ENCODE data around the gene GPR160.

GPR160 gene

GRCh38 chr3:170027233-170028102 is 10.3 kb upstream of the GPR160 start:
- DNase-seq (ENCODE audit: low read depth in 2 of 2): no peak

- no peak for DNase-seq (ENCODE audit: low read depth in 2 of 2)
Observed at GRCh38 chr3:170033489-170033888, 4.3 kb upstream of the GPR160 start.

DNA sequence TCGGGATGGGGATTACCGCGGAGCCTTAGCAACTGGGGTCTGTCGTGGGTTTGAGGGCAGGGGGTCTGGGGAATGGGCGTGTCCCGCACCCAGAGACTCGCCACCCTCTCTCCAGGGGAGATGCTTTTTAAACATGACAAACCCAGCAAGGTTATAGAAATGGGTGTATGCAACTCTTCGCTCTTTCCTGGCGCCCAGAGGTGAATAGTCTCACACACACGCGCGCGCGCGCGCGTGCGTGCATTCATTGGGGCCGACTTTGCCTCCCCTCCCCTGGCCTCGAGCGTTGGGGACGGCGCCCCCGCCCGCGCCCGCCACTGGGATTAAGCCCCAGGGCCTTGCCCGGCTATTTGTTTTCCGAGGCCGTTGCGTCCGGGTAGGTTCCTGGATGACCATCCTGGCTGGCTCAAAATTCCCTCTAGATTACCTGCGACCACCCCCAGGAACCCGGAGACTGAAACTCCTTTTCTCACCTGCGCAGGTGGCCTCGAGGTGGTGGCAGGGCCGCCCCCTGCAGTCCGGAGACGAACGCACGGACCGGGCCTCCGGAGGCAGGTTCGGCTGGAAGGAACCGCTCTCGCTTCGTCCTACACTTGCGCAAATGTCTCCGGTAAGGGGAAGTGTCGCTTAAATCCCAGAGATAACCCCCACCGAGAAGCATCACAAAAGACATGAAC is 777 bp downstream of the GPR160 start:
- DNase-seq (ENCODE audit: low read depth in 2 of 2): no peak

DNA sequence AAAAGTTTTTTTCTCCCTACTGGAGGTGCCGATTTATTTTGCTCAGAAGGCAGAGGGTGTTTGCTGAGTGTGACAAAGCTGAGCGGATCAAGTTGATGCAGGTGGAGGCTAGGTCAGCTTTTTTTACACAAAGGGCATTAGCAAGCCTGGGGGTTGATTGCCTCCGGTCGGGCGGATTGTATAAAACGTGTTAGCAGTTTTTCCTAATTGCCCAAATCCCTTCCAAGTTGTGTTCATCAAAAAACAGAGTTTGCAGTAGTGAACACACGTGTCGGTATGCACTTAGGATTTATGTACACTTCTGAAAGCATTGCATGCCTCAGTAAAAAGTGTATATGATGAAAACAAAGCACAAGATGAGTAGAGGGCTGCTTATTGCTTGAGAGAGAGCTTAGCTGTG is 2.6 kb downstream of the GPR160 start:
- no peak for DNase-seq (ENCODE audit: low read depth in 2 of 2)

GRCh38 chr3:170043506-170043905 is 5.7 kb downstream of the GPR160 start:
- no peak for DNase-seq (ENCODE audit: low read depth in 2 of 2)

GRCh38 chr3:170044271-170044670 is 6.5 kb downstream of the GPR160 start:
- DNase-seq (ENCODE audit: low read depth in 2 of 2): no peak

GRCh38 chr3:170044795-170045244 is 7.0 kb downstream of the GPR160 start:
- DNase-seq (ENCODE audit: low read depth in 2 of 2): no peak

GRCh38 chr3:170046269-170047132 is 8.7 kb downstream of the GPR160 start:
- DNase-seq (ENCODE audit: low read depth in 2 of 2): no peak

GRCh38 chr3:170047133-170047404 is 9.3 kb downstream of the GPR160 start:
- no peak for DNase-seq (ENCODE audit: low read depth in 2 of 2)

DNA sequence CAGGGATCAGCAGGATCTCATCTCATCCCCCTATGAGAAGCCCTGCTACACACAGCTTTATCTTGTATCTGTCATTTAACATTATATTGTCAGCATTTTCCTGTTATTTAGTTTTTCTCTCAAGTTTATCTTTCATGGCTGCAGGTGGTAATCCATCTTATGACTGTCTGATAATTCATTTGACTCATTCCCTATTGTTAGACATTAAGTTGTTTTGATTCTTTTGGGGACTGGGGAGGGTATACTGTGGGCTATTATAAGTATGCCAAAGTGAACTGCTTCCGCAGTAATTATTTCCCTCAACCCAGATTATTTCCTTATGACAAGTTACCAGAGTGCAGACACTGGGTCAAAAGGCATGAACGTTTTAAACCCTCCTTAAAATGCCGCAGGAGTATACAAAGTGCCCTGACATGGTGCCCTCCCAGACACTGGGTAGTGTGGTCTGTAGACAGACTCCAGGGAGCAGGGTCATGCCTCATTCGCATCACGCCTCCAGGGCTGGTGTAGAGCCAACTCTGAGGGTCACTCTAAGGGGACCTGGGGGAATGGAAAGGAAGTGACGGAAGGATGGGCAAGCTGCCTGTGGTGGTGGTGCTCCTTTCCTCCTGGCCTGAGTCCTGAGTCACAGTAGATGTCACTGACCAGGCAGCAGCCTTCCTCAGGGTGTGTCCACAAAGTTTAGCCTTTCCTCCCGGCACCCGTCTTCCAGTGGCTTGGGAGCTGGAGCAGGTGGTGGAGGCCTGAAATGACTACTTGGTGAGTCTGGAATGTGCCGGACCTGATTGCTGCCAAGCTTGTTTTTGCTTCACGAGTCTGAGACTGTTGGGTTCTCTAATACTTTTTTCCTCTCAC is 11.6 kb downstream of the GPR160 start:
- DNase-seq (ENCODE audit: low read depth in 2 of 2): no peak

DNA sequence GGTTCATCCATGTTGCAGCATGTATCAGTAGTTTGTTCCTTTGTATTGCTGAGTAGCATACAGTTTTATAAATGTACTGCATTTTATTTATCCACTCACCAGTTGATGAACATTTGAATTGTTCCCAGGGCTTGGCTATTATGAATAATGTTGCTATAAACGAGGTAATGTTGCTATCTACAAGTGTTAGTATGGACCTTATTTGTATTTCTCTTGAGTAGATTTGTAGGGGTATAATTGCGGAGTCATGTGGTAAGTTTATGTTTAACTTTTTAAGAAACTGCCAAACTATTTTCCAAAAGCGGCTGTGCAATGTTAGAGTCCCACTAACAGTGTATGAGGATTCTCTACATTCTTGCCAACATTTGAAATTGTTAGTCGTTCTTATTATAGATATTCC is 13.0 kb downstream of the GPR160 start:
- no peak for DNase-seq (ENCODE audit: low read depth in 2 of 2)

DNA sequence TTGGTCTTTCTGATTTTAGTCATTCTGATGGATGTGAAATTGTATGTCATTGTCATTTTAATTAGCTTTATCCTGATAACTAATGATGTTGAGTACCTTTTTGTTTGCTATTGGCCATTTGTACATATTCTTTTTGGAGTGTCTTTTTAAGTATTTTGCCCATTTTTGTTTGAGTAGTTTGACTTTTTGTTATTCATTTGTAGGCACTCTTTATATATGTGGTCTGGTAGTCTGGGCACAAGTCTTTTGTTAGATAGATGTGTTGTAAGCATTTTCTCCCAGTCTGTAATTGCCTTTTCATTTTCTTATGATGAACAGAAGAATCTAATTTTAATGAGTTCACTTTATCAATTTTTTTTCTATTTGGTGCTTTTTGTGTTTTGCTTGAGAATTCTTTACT is 14.6 kb downstream of the GPR160 start:
- no peak for DNase-seq (ENCODE audit: low read depth in 2 of 2)

GRCh38 chr3:170054204-170054603 is 16.4 kb downstream of the GPR160 start:
- no peak for DNase-seq (ENCODE audit: low read depth in 2 of 2)

- no peak for DNase-seq (ENCODE audit: low read depth in 2 of 2)
Observed at GRCh38 chr3:170055209-170055608, 17.4 kb downstream of the GPR160 start.

- no peak for DNase-seq (ENCODE audit: low read depth in 2 of 2)
Observed at GRCh38 chr3:170056710-170057454, 19.1 kb downstream of the GPR160 start.

GRCh38 chr3:170057550-170057949 is 19.8 kb downstream of the GPR160 start:
- DNase-seq (ENCODE audit: low read depth in 2 of 2): no peak

- no peak for DNase-seq (ENCODE audit: low read depth in 2 of 2)
Observed at GRCh38 chr3:170058127-170058526, 20.3 kb downstream of the GPR160 start.

DNA sequence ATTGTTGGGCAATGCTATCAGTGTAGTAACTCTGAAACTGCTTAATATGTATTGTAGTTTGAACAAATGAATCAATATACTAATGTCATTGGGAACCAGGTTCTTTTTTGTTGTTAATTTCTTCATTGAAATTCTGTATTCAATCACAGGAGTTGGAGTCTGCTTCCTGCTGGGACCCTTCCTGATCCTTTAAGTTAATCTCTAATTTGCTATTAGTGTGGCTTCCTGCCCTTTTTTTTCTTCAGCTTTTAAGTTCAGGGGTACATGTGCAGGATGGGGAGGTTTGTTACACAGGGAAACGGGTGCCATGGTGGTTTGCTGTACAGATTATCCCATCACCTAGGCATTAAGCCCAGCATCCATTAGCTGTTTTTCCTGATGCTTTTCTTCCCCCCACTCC is 21.7 kb downstream of the GPR160 start:
- DNase-seq (ENCODE audit: low read depth in 2 of 2): no peak

DNA sequence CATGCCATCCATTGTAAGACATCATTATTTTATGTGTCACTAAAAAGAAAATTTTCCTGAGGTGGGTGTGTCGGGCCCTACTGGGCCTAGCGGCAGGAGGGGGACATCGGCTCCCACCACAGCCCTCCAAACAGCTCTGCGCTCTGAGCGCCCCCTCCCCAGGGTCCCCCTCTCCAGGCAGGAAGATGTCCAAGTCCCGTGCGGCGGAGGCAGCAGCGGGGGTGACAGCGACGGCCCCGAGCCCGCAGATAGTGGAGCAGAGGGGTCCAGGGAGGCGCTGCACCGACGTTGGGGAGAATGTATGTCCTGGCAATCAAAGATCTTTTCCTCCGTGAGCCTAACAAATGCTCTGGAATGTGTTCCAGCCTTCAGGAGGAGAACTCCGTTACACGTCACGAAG is 24.3 kb downstream of the GPR160 start:
- DNase-seq (ENCODE audit: low read depth in 2 of 2): no peak

DNA sequence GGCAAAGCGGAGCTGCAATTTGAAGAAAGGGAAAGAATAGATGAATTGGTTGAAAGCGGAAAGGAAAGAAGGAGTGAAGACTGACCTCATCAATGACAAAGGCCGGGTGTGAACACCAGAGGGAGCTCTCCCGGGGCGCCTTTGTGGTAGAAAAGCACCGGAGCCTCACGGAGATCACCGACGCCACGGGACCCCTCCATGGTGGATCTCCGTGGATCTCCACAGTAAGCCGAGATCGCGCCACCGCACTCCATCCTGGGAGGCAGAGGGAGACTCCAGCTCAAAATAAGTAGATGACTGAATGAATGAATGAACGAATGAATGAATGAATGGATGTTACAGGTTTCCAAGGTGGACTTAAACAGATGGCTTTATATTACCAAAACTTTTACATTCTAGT is 25.0 kb downstream of the GPR160 start:
- no peak for DNase-seq (ENCODE audit: low read depth in 2 of 2)

DNA sequence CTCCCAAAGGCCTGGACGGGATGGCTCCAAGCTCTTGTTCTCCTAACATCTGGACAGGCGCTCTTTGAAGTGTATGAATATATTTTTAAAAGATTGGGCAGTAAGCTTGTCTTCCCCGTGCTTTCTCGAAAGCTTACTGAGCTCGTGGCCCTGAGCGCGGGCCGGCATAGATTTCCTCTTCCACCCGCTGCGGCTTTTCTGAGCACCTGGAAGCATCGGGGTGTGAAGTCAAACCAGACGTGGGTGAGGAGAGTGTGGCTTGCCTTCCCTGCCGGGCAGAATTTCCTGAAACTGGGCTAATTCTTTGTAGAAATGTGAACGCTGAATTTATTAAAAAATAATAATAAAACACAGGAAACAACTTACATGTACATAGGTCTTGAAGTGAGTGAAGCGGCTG is 25.9 kb downstream of the GPR160 start:
- no peak for DNase-seq (ENCODE audit: low read depth in 2 of 2)
